Colonic mucosa (tissue), 4 donors: ENCODE data around the gene PC. TPM values are rescaled to one million over a fixed set of nuclear protein-coding genes. Genes with fewer than 3 reads are reported as not detected.

ENCODE experiments used
- DNase-seq: peaks from one replicate; pipeline ENCODE4 v3.0.0-alpha.2; 2020
- H3K27ac ChIP-seq: fragments of 200-600 bp; one replicate; pipeline ENCODE4 v1.8.0; 2021
- H3K27me3 ChIP-seq: fragments of 200-600 bp; one replicate; pipeline ENCODE4 v1.8.0; 2021
- H3K36me3 ChIP-seq: fragments of 200-600 bp; one replicate; pipeline ENCODE4 v1.8.0; 2021
- H3K4me1 ChIP-seq: fragments of 200-600 bp; one replicate; pipeline ENCODE4 v1.8.0; 2021; ENCODE audit warnings: mild to moderate bottlenecking
- H3K4me3 ChIP-seq: fragments of 200-600 bp; one replicate; pipeline ENCODE4 v1.8.0; 2021
- H3K9ac ChIP-seq, 2 donors: one replicate each; pipeline ENCODE4 v1.7.0; 2013; ENCODE audit warnings: control low read depth in 2 of 2, low read depth in 2 of 2, low read length in 2 of 2
- H3K9me3 ChIP-seq: fragments of 200-600 bp; one replicate; pipeline ENCODE4 v1.8.0; 2021
- CTCF ChIP-seq: fragments of 200-600 bp; IDR thresholded peaks from one replicate; pipeline ENCODE4 v1.8.0; 2022; ENCODE audit warnings: antibody characterized with exemption, mild to moderate bottlenecking
- intact Hi-C: fragments of 100-400 bp; cut with DNase I; formaldehyde crosslinking; loops from one replicate; pipeline ENCODE4 v1.14.1; 2022
- total RNA-seq, 2 donors: library from RNA; stranded (reverse); fragmentation: NEBNext Ultra II Directional in 1 of 2; extraction: Animal tissue kit (Norgen Biotek cat#: 25700) in 1 of 2; gene quantifications; one replicate each; pipeline ENCODE4 v1.2.1, GENCODE V29; 2021
- donor health status: healthy.
- donor health status: DM: no; HTN: no; CAD: no.
- donor health status: DM: no; HTN: no; CAD: no.

Gene PC
- total RNA-seq, 2 donors from 2014 or later: 47.7 to 60.1 TPM

- TF ChIP-seq CTCF: no peak
- Histone ChIP-seq H3K27ac (no peak overlapping the region), H3K9me3 (no peaks in the 10 kb centered on the region), H3K36me3 (no peaks in the 10 kb centered on the region), H3K4me1 (peaks cover 11% of the 10 kb centered on the region), H3K4me3 (no peak overlapping the region), H3K9ac (no peak overlapping the region), H3K27me3 (no peaks in the 10 kb centered on the region)
- intact Hi-C loops: no loop called here
- no peak for DNase-seq
Observed at GRCh38 chr11:66860449-66860831, 97.7 kb downstream of the PC start.

GRCh38 chr11:66859686-66860448 lies 98.3 kb downstream of the PC start:
- H3K36me3 ChIP-seq: no peaks in the 10 kb centered on the region
- no peak overlapping the region for H3K9ac ChIP-seq
- H3K27me3 ChIP-seq: no peaks in the 10 kb centered on the region
- TF ChIP-seq CTCF: no peak
- no peak for DNase-seq
- intact Hi-C loops: no loop called here
- no peaks in the 10 kb centered on the region for H3K9me3 ChIP-seq
- H3K4me3 ChIP-seq: no peak overlapping the region
- peaks cover 12% of the 10 kb centered on the region for H3K4me1 ChIP-seq
- H3K27ac ChIP-seq: no peak overlapping the region

- Histone ChIP-seq H3K9me3 (no peaks in the 10 kb centered on the region), H3K9ac (no peak overlapping the region), H3K27me3 (no peaks in the 10 kb centered on the region), H3K36me3 (no peaks in the 10 kb centered on the region), H3K27ac (no peak overlapping the region), H3K4me3 (no peak overlapping the region), H3K4me1 (peaks cover 9% of the 10 kb centered on the region)
- TF ChIP-seq CTCF: no peak
- intact Hi-C loops: no loop called here
- no peak for DNase-seq
Observed at GRCh38 chr11:66858939-66859685, 99.1 kb downstream of the PC start.

- Histone ChIP-seq H3K36me3 (no peaks in the 10 kb centered on the region), H3K4me3 (no peak overlapping the region), H3K9me3 (no peaks in the 10 kb centered on the region), H3K27ac (no peak overlapping the region), H3K4me1 (peaks cover 7% of the 10 kb centered on the region), H3K27me3 (no peaks in the 10 kb centered on the region), H3K9ac (no peak overlapping the region)
- TF ChIP-seq CTCF: no peak
- no peak for DNase-seq
- intact Hi-C loops: no loop called here
Observed at GRCh38 chr11:66858186-66858938, 99.8 kb downstream of the PC start.

- Histone ChIP-seq H3K9me3 (no peaks in the 10 kb centered on the region), H3K27me3 (no peaks in the 10 kb centered on the region), H3K36me3 (no peaks in the 10 kb centered on the region), H3K27ac (no peak overlapping the region), H3K4me1 (peaks cover 7% of the 10 kb centered on the region), H3K4me3 (peak overlapping the region; percentile 46), H3K9ac (peak overlapping the region; percentile 13 to 79)
- no peak for TF ChIP-seq CTCF
- intact Hi-C loops: no loop called here
- no peak for DNase-seq
Observed at GRCh38 chr11:66857927-66858185, 100.3 kb downstream of the PC start.
